Vagina (tissue), 2 donors: ENCODE measurements around the gene JAK2.

Source experiments
- POLR2A ChIP-seq, 2 donors: fragments of 450-650 bp; IDR thresholded peaks; one replicate each; pipeline ENCODE4 v1.6.1; 2017; ENCODE audit warnings: antibody characterized with exemption in 2 of 2, mild to moderate bottlenecking in 2 of 2, moderate library complexity in 2 of 2
- POLR2AphosphoS5 ChIP-seq, 2 donors: sonication (generic); formaldehyde crosslinking; IDR thresholded peaks; one replicate each; pipeline ENCODE4 v1.9.0; 2017; ENCODE audit warnings: antibody characterized with exemption in 2 of 2, mild to moderate bottlenecking in 2 of 2, low read depth in 1 of 2; ENCODE audit not compliant: insufficient read depth in 1 of 2

- TF ChIP-seq POLR2AphosphoS5 (IDR thresholded peaks at IDR 0.05; ENCODE audit: insufficient read depth in 1 of 2, low read depth in 1 of 2) (no peak), POLR2A (IDR thresholded peaks at IDR 0.05) (no peak)
Measured at GRCh38 chr9:5041390-5042115, 56.5 kb downstream of the JAK2 start.
